ENCODE results near the gene ATRNL1.

ATRNL1 gene

DNA sequence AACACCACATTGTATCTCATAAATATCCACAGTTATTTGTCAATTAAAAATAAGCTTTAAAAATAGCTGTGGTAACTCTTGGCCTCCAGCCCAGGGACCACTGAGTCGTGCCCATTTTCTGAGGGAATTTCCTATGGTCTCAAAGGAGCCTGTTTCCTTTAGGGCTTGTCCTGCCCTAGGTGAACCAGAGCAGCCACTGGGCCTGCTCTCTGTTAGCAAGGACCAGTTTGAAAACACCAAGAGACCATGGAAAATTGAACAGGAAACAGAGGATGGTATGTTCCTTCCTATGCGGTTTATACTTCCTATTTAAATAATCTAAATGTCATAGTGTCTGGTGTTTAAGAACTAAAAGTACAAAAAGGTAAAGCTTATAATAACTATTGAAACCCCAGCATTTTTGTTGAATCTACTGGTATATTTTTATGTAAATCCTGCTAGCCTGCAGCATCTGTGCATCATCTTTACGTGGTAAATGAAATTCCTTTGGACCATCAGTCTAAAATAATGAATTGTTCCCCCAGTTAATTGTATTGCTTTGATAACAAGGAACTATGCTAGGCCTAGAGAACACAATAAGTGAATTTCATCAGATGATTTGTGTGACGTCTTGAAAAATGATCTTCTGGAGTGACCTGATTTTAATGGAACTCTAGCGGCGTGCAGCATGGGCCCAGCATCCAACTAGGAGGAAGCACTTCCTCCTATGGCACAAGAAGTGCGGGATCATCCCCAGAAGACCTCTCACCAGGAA is 846.1 kb downstream of the ATRNL1 start:
- H3K4me3 ChIP-seq (ENCODE audit: low read length) = no peak overlapping the region
- no peak for DNase-seq (ENCODE audit: low read depth)
- TF ChIP-seq, protein P1, sequence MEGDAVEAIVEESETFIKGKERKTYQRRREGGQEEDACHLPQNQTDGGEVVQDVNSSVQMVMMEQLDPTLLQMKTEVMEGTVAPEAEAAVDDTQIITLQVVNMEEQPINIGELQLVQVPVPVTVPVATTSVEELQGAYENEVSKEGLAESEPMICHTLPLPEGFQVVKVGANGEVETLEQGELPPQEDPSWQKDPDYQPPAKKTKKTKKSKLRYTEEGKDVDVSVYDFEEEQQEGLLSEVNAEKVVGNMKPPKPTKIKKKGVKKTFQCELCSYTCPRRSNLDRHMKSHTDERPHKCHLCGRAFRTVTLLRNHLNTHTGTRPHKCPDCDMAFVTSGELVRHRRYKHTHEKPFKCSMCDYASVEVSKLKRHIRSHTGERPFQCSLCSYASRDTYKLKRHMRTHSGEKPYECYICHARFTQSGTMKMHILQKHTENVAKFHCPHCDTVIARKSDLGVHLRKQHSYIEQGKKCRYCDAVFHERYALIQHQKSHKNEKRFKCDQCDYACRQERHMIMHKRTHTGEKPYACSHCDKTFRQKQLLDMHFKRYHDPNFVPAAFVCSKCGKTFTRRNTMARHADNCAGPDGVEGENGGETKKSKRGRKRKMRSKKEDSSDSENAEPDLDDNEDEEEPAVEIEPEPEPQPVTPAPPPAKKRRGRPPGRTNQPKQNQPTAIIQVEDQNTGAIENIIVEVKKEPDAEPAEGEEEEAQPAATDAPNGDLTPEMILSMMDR (conservative IDR thresholded peaks at IDR 0.05; ENCODE audit: low read length) = no peak

DNA sequence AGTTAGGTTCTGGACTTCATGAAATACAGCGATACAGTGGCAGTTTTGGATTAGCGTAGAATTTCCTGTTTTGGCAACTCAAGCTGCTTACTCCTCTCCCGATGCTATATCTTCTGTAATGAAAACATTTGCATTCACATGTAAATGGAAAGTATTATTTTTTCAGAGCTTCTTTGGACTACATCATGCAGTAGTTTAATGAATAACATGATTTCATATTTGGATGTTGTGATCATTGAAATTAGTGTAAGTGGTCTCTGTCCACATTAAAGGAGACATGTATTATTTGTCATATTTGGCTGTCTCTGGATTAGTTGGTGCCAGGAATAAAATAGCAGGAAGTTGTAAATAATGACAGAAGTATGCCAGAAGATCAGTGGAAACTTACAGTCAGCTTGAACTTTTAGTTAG is 848.2 kb downstream of the ATRNL1 start:
- TF ChIP-seq, protein P1 (conservative IDR thresholded peaks at IDR 0.05; ENCODE audit: low read length) = no peak
- H3K4me3 ChIP-seq (ENCODE audit: low read length) = no peak overlapping the region
- DNase-seq (ENCODE audit: low read depth) = peak; percentile 45

DNA sequence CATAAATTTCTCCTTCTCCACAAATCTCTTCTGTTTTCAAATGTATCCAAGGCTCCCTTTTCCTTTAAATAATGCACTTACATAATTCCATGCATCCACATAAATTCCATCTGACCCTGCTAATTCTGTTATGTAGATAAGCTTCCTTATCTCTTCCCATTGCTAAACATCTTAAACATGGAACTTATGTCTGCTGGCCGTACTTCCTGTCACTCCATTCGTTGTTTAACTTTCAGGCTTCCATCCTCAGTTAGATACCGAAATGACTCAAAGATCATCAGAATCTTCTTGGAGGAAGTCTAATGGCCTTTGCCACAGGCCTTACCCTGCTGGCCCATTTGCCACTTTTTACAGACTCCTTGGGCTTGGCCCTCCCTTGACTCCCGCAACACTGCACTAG is 848.9 kb downstream of the ATRNL1 start:
- H3K4me3 ChIP-seq (ENCODE audit: low read length) = no peak overlapping the region
- TF ChIP-seq, protein P1 (conservative IDR thresholded peaks at IDR 0.05; ENCODE audit: low read length) = no peak

DNA sequence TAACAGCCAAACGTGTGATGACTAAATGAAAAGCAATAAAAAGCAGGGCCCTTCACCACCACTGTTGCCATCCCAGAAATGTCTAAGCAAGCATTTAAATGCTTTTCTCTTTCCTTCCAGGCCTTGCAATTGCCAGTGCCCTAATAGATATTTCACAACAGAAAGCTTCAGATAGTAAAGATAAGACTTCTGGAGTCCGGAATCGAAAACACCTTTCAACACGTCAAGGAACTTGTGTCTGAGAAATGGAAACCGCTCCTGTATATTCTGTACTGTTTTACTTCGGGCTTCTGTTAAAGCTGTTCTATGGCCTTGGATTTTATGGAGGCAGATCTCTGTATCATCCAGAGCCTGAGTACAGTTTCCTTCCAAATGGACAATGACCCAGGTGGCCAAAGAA is 851.4 kb downstream of the ATRNL1 start:
- H3K4me3 ChIP-seq (ENCODE audit: low read length) = no peak overlapping the region
- TF ChIP-seq, protein P1 (conservative IDR thresholded peaks at IDR 0.05; ENCODE audit: low read length) = no peak
- DNase-seq (ENCODE audit: low read depth) = no peak

More for the DNA sequence above, 848.9 kb downstream of the ATRNL1 start:
- no peak for DNase-seq (ENCODE audit: low read depth)

DNA sequence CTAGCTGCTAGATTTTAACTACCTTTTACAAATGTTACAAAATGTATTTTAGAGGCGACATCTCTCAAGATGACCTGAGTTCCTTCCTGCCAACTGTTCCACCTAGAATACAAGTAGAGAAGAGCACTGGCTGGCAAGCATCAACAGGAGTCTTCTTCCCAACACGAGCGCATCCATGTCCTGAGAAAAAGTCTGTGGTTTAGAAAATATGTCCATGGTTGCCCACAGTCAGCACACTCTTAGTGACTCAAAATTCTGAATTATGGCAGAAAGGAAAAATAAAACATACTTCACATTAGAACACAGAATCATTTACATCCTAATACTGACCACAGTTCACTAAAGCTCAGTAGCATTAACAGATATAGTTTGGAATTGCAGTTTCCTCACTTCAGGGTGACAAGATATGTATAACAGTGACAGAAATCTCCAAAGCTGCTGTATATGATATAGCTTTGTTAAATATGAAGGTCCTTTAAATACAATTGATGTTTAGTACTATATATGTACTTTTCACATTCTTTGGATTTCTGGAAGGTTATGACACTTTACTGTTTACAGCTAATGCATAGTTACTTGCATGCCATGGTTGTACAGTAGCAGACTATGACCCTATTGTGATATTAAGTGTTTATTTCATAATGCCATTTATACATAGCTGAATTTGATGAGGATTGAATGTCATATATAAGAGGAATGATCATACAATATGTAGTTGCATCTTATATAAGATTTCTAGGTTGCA is 852.7 kb downstream of the ATRNL1 start:
- no peak overlapping the region for H3K4me3 ChIP-seq (ENCODE audit: low read length)
- TF ChIP-seq, protein P1 (conservative IDR thresholded peaks at IDR 0.05; ENCODE audit: low read length) = no peak
- DNase-seq (ENCODE audit: low read depth) = peak; percentile 69

DNA sequence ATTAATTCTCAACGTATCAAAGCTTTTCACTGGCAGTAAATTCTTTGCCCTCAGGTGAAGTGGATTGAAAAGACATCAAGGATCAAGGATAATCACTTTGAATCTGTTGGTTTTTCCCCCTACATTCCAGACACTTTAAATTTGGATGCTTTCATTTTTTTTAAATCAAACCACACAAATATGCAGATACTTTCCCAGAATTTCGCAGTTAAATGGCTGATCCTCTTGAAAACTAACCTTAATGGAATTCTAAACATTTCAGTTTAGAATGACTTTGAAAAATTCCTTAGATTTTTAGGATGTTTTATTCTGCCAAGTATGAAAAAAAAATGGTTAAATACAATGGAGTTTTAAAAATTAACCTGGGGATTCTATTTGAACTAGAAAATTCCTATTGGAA is 853.9 kb downstream of the ATRNL1 start:
- no peak overlapping the region for H3K4me3 ChIP-seq (ENCODE audit: low read length)
- TF ChIP-seq, protein P1 (conservative IDR thresholded peaks at IDR 0.05; ENCODE audit: low read length) = no peak
- peak; percentile 88 for DNase-seq (ENCODE audit: low read depth)

DNA sequence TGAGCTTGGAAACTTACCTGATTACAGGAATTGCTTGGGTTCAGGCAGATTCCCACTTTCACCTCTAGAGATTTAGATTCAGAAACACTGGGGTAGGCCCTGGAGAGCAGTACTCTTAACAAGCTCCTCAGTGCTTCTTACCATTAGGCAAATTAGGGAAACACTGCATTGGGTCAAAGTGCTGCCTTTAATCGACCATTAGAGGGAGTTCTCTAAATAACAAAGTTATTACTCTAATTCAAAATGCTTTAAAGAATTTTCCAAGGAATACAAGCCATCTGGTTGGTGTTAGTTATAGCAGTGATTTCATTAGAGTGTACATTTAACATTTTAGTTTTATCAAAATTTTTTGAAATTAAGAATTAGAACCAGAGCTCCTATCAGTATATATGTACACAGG is 855.3 kb downstream of the ATRNL1 start:
- TF ChIP-seq, protein P1 (conservative IDR thresholded peaks at IDR 0.05; ENCODE audit: low read length) = peak; percentile 64
- H3K4me3 ChIP-seq (ENCODE audit: low read length) = no peak overlapping the region
- peak; percentile 72 for DNase-seq (ENCODE audit: low read depth)

Data from AG10803 (cell line).